Mesenchymal stem cell (in vitro differentiated cells and primary cell): ENCODE data around the gene CABCOCO1. TPM values are rescaled to one million over a fixed set of nuclear protein-coding genes. Genes with fewer than 3 reads are reported as not detected.

Source experiments
- DNase-seq: peaks from one replicate; pipeline ENCODE4 v3.0.0-alpha.2; 2013
- H2AFZ ChIP-seq: one replicate; pipeline ENCODE4 v1.6.1; 2013; ENCODE audit warnings: low read depth, mild to moderate bottlenecking, control low read depth, inconsistent platforms, low read length, moderate library complexity
- H2AK5ac ChIP-seq: 2 replicates; pipeline ENCODE4 v1.6.1; 2013; ENCODE audit warnings: low read length, moderate library complexity, mild to moderate bottlenecking, inconsistent platforms; ENCODE audit not compliant: severe bottlenecking
- H2BK120ac ChIP-seq: one replicate; pipeline ENCODE4 v1.6.1; 2013; ENCODE audit warnings: low read depth, mild to moderate bottlenecking, inconsistent platforms, low read length, moderate library complexity
- H2BK12ac ChIP-seq, 2 experiments: one replicate each; pipeline ENCODE4 v1.6.1; 2013; ENCODE audit warnings: inconsistent platforms in 2 of 2, low read length in 2 of 2, mild to moderate bottlenecking in 2 of 2, moderate library complexity in 2 of 2, control low read depth in 1 of 2
- H2BK15ac ChIP-seq: one replicate; pipeline ENCODE4 v1.6.1; 2013; ENCODE audit warnings: mild to moderate bottlenecking, low read depth, inconsistent platforms; ENCODE audit not compliant: poor library complexity, severe bottlenecking
- H2BK5ac ChIP-seq: 2 replicates; pipeline ENCODE4 v1.6.1; 2013; ENCODE audit warnings: low read depth, mild to moderate bottlenecking, low read length, control low read depth, inconsistent platforms; ENCODE audit not compliant: poor library complexity, severe bottlenecking
- H3K14ac ChIP-seq, 2 experiments: one replicate each; pipeline ENCODE4 v1.6.1; 2013; ENCODE audit warnings: inconsistent platforms in 2 of 2, low read length in 2 of 2, control low read depth in 1 of 2, mild to moderate bottlenecking in 1 of 2, moderate library complexity in 1 of 2
- H3K18ac ChIP-seq, 2 experiments: one replicate each; pipeline ENCODE4 v1.6.1; 2013; ENCODE audit warnings: inconsistent platforms in 2 of 2, low read length in 2 of 2, control low read depth in 1 of 2, low read depth in 1 of 2, mild to moderate bottlenecking in 1 of 2
- H3K23ac ChIP-seq, 2 experiments: one replicate each; pipeline ENCODE4 v1.6.1; 2013; ENCODE audit warnings: inconsistent platforms in 2 of 2, low read length in 2 of 2, mild to moderate bottlenecking in 2 of 2, moderate library complexity in 2 of 2, control low read depth in 1 of 2
- H3K27ac ChIP-seq: 2 replicates; pipeline ENCODE4 v1.5.1; 2013; ENCODE audit warnings: mild to moderate bottlenecking, moderate library complexity, low read length, control low read depth, inconsistent platforms; ENCODE audit not compliant: poor library complexity, severe bottlenecking
- H3K27me3 ChIP-seq, 2 experiments: 2 replicates each; pipeline versions ENCODE4 v1.6.1 to v1.7.0; 2013; ENCODE audit warnings: low read length in 2 of 2, mild to moderate bottlenecking in 2 of 2, moderate library complexity in 2 of 2, control low read depth in 1 of 2, inconsistent platforms in 1 of 2; ENCODE audit not compliant: control insufficient read depth in 1 of 2, insufficient read depth in 1 of 2
- H3K36me3 ChIP-seq, 2 experiments: 2 replicates each; pipeline versions ENCODE4 v1.6.1 to v1.7.0; 2013; ENCODE audit warnings: low read length in 2 of 2, control low read depth in 1 of 2, inconsistent platforms in 1 of 2, low read depth in 1 of 2, mild to moderate bottlenecking in 1 of 2; ENCODE audit not compliant: insufficient read depth in 2 of 2, control insufficient read depth in 1 of 2
- H3K4ac ChIP-seq, 2 experiments: one replicate each; pipeline ENCODE4 v1.6.1; 2013; ENCODE audit warnings: inconsistent platforms in 2 of 2, low read length in 2 of 2, mild to moderate bottlenecking in 2 of 2, moderate library complexity in 2 of 2, control low read depth in 1 of 2, low read depth in 1 of 2
- H3K4me1 ChIP-seq: 2 replicates; pipeline ENCODE4 v1.6.1; 2013; ENCODE audit warnings: low read depth, low read length, control low read depth; ENCODE audit not compliant: control insufficient read depth, insufficient read depth
- H3K4me2 ChIP-seq: 2 replicates; pipeline ENCODE4 v1.6.1; 2013; ENCODE audit warnings: low read length, mild to moderate bottlenecking, inconsistent platforms; ENCODE audit not compliant: poor library complexity, severe bottlenecking
- H3K4me3 ChIP-seq, 2 experiments: 2 replicates each; pipeline versions ENCODE4 v1.5.1 to v1.7.0; 2013; ENCODE audit warnings: low read length in 2 of 2, mild to moderate bottlenecking in 2 of 2, control low read depth in 1 of 2, low read depth in 1 of 2; ENCODE audit not compliant: insufficient read depth in 1 of 2
- H3K79me1 ChIP-seq: replicated peaks from 2 replicates; pipeline ENCODE4 v1.6.1; 2013; ENCODE audit warnings: mild to moderate bottlenecking, control low read depth, low read length, inconsistent platforms; ENCODE audit not compliant: poor library complexity, severe bottlenecking
- H3K9ac ChIP-seq: 2 replicates; pipeline ENCODE4 v1.7.0; 2013; ENCODE audit warnings: mild to moderate bottlenecking, low read length, moderate library complexity
- H3K9me3 ChIP-seq: 2 replicates; pipeline ENCODE4 v1.7.0; 2013; ENCODE audit warnings: mild to moderate bottlenecking, low read length; ENCODE audit not compliant: control insufficient read depth
- H4K8ac ChIP-seq: one replicate; pipeline ENCODE4 v1.6.1; 2013; ENCODE audit warnings: inconsistent platforms, mild to moderate bottlenecking, low read length, moderate library complexity
- H4K91ac ChIP-seq: one replicate; pipeline ENCODE4 v1.6.1; 2013; ENCODE audit warnings: mild to moderate bottlenecking, low read length, inconsistent platforms
- WGBS: methylation state at CpG from one replicate; pipeline ENCODE4 v1.1.7; 2013; ENCODE audit warnings: mixed read lengths; 5-methylcytosine and 5-hydroxymethylcytosine counted together
- polyA plus RNA-seq, 2 experiments: library from polyadenylated mRNA; stranded (reverse); fragments of 200-250 nt; gene quantifications; one replicate each; pipeline ENCODE4 v1.2.3, GENCODE V29; 2013

Gene CABCOCO1, protein sequence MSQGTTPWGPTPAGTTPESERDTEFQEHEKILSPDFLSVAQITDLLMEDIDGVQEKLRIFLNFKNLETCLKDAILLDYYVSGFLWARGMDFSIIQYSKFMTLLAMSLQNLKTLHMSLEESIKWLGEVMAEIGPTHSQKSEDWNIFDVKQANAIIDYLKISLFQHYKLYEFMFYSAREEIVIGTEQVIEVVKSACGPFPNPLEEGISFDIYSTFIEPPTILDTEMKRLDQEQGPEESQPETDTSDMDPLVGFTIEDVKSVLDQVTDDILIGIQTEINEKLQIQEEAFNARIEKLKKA
- polyA plus RNA-seq (2013, experiment 1 of 2), result 3.1 TPM
- 3.5 TPM for polyA plus RNA-seq (2013, experiment 2 of 2)

DNA sequence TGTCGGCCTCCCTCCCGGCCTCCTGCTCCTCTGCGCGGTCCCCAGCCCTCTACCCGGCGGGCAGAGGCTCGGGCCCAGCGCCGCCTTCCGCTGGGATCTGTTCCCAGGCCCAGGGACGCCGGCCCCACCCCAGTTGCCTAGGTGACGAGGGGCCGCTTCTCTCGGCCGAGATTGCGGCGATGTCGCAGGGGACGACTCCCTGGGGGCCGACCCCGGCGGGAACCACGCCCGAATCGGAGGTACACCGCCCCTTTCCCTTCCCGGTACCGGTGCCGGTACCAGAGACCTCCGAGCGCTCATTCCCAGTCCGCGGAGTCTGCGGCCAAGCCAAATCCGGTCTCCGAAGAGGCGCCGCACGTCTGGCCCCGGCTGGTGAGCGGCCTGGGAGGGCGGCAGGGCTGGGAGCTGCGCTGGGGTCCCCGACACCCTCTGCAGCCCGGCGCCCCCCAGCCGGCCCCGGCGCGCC is at the start of gene CABCOCO1:
TSS of gene CABCOCO1 (plus strand) at position 136 of the 466 bp plus-strand sequence. CDS start at position 180, 44 bp downstream.
- Histone ChIP-seq H2BK12ac (no peak within 1 kb of the TSS), H3K4me3 (peak within 1 kb of the TSS; percentile 74 to 83), H2BK120ac (peak within 1 kb of the TSS; percentile 68), H3K36me3 (no peaks in the 10 kb centered on the region), H3K4ac (peak within 1 kb of the TSS in 1 of 2 experiments; percentile 22), H3K27ac (no peak within 1 kb of the TSS), H3K27me3 (no peaks in the 10 kb centered on the region), H3K9me3 (no peaks in the 10 kb centered on the region), H4K8ac (peak within 1 kb of the TSS; percentile 93), H2AK5ac (no peak within 1 kb of the TSS), H3K4me2 (peak within 1 kb of the TSS; percentile 85), H2AFZ (peak within 1 kb of the TSS; percentile 85), H4K91ac (peak within 1 kb of the TSS; percentile 43), H3K18ac (peak within 1 kb of the TSS; percentile 69 to 88), H3K14ac (no peak within 1 kb of the TSS), H3K79me1 (no peaks in the 10 kb centered on the region), H3K4me1 (no peaks in the 10 kb centered on the region), H3K23ac (no peak within 1 kb of the TSS), H2BK15ac (peak within 1 kb of the TSS; percentile 98), H3K9ac (peak within 1 kb of the TSS; percentile 83), H2BK5ac (no peak within 1 kb of the TSS)
- peak; percentile 83 for DNase-seq
- WGBS, result under 1% methylated on average over 51 of the region's 51 CpGs

DNA sequence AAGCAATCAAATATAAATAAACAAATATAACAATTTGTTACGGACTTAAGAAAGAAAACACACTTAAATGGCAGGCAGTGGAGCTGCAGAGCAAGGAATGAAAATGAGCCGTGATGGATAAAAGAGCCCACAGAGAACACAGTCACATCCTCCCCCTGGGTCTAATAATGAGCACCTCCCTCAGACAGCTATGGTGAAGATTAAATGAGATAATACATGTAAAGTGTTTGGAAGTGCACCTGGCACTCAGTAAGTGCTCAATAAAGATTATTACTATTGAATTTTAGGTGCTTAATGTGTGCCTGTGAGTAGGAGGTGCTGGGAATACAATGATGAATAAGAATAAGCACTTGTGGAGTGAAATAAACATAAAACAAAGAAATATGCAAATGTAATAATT is 49.1 kb upstream of the CABCOCO1 start:
- Histone ChIP-seq H3K4me1 (no peaks in the 10 kb centered on the region), H3K23ac (no peak overlapping the region), H3K14ac (no peak overlapping the region), H3K27ac (no peak overlapping the region), H3K18ac (no peak overlapping the region), H3K4ac (no peak overlapping the region), H3K36me3 (no peaks in the 10 kb centered on the region), H4K91ac (no peak overlapping the region), H2AFZ (no peak overlapping the region), H3K9ac (no peak overlapping the region), H2BK15ac (no peak overlapping the region), H2BK120ac (no peak overlapping the region), H2BK12ac (no peak overlapping the region), H2AK5ac (no peak overlapping the region), H4K8ac (no peak overlapping the region), H3K4me2 (no peak overlapping the region), H2BK5ac (no peak overlapping the region), H3K9me3 (no peaks in the 10 kb centered on the region), H3K4me3 (no peak overlapping the region), H3K79me1 (no peaks in the 10 kb centered on the region), H3K27me3 (no peaks in the 10 kb centered on the region)
- DNase-seq, result no peak
- 94% methylated on average over 2 of the region's 2 CpGs for WGBS

DNA sequence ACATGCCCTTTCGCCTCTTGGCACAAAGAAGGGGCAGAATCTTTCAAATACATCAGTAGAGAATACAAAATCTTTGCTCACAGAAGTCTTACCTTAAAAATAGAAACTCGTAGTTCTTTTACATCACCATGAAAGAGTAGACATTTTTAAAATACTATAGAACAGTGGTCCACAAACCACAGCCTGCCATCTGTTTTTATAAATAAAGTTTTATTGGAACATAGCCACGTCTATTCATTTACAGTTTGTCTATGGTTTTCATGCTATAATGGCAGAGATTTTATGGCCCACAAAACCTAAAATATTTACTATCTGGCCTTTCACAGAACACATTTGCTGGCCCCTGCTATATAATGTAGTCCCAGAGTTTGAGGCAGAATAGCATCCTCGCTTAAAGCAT is 46.1 kb upstream of the CABCOCO1 start:
- Histone ChIP-seq H2BK12ac (no peak overlapping the region), H3K36me3 (no peaks in the 10 kb centered on the region), H3K4me2 (no peak overlapping the region), H3K4me1 (no peaks in the 10 kb centered on the region), H3K27ac (no peak overlapping the region), H3K18ac (no peak overlapping the region), H3K27me3 (no peaks in the 10 kb centered on the region), H2BK120ac (no peak overlapping the region), H3K4me3 (no peak overlapping the region), H3K9me3 (no peaks in the 10 kb centered on the region), H3K79me1 (no peaks in the 10 kb centered on the region), H2AK5ac (no peak overlapping the region), H4K8ac (no peak overlapping the region), H2BK15ac (no peak overlapping the region), H3K4ac (no peak overlapping the region), H3K9ac (no peak overlapping the region), H4K91ac (no peak overlapping the region), H3K14ac (no peak overlapping the region), H2AFZ (no peak overlapping the region), H2BK5ac (no peak overlapping the region), H3K23ac (no peak overlapping the region)
- no peak for DNase-seq
- WGBS, result 100% methylated on average over 3 of the region's 4 CpGs

DNA sequence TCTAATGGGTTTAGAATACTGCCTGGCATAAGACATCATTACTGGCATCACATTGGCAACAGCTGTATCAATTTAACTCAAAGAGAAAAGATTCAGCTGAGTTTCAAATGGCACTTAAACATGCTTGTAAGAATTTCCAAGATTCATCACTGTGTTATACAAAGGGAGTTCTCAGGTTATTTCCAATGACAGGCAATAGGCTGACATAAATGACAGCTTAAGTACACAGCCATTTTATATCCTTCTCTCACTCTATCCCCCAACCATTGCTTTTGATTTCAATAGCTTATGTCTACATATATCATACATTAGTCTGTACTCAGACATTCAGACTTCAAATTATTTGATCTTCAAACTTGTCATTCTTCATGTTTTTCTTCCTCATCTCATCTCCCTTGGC is 45.5 kb upstream of the CABCOCO1 start:
- Histone ChIP-seq H2AK5ac (no peak overlapping the region), H3K27me3 (no peaks in the 10 kb centered on the region), H4K91ac (no peak overlapping the region), H3K79me1 (no peaks in the 10 kb centered on the region), H3K4me3 (no peak overlapping the region), H3K9me3 (no peaks in the 10 kb centered on the region), H3K14ac (no peak overlapping the region), H3K4me1 (no peaks in the 10 kb centered on the region), H3K27ac (no peak overlapping the region), H3K36me3 (no peaks in the 10 kb centered on the region), H2BK5ac (no peak overlapping the region), H4K8ac (no peak overlapping the region), H3K23ac (no peak overlapping the region), H2BK12ac (no peak overlapping the region), H3K9ac (no peak overlapping the region), H3K4ac (no peak overlapping the region), H2BK15ac (no peak overlapping the region), H3K18ac (no peak overlapping the region), H3K4me2 (no peak overlapping the region), H2BK120ac (no peak overlapping the region), H2AFZ (no peak overlapping the region)
- no peak for DNase-seq
